GM19395 (cell line): ENCODE data around the gene IL20RB.

Source experiments
- ATAC-seq: cut with Tn5 transposase; IDR thresholded peaks from one replicate; pipeline ENCODE4 v1.9.1; 2021; ENCODE audit warnings: mild to moderate bottlenecking, moderate library complexity; ENCODE audit not compliant: unreplicated experiment

Gene IL20RB

DNA sequence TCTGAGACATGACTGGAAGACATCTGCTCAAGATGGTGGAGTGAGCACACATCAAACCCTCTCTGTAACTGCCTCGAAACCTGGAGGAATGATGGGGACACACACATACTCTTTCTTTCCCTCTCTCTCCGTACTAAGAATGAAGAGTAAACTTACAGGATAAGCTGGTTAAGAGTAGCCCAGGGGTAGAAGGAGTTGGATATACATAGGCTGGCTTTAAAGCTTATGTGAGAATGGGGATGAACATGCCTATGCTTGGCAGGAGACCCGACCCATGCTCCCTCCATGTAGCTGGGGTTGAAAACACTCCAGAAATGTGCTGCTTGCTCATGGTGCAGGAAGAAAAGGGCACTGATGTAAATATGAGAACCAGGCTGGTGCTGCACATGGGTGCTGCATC lies 68.9 kb downstream of the IL20RB start:
- ATAC-seq = no peak

DNA sequence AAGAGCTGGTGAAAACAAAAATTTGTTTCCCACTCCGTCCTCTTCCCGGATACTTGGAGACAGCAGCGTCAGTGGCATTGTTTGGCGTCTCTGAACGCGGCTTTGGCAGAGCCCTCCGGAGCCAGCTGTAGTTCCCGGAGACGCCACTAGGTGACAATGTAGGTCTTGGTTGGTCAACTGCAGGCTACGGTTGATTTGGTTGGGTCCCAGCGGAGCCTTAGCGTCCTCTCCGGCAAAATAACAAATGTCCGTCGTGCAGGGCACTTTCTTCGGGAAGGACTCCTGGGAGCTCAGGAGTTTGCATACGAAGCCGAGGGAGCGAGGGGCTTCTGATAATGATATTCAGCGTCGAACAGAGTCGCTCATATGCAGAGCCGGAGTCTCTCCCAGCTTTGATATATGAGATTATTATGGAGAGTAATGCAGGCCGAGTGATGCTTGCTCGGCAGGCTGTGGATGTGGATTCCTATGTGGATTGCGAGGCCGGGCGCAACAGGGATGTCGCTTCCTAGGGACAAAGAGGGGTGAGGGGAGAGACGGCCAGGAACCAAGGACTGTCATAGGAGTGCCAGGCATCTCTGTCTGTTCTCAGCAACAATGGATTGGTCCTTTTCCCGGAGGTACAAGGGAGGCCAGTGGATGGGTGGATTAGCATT lies 74.8 kb downstream of the IL20RB start:
- ATAC-seq = peak; percentile 96

DNA sequence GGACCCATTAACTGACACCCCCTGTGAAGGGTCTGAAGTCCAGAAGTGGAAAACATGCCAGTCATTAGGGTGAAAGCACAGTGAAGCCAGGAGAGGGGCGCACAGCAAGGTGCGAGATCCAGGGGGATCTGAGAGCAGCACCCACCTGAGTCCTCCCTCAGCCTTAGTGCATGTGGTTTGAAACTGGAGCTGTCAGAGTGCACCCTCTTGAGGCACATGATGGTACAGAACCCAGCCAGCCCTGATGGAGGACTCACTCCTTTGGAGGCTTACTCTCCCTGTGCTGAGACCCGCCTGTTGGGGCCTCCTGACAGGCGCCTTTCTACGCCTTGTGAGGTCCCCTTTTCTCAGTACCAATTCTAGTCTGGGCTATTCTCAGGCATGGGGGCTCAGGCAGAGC lies 77.8 kb downstream of the IL20RB start:
- peak; percentile 51 for ATAC-seq

DNA sequence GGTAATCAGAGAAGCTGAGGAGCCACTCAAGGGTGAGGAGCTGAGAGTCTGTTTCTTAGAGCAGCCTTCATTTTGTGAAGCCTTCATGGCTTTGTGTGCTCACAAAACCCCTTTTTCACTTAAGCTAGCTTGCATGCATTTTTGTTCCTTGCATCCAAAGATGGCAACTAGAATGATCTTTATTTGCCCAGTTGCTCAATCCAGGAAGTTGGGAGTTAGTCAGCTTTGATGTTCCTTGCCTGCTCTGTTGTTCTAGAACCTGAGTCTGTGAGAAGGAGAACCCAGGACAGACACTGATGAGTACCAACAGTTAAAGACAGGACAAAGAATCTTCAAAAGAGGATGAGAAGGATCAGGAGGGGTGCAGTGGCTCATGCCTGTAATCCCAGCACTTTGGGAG lies 81.8 kb downstream of the IL20RB start:
- ATAC-seq = no peak

DNA sequence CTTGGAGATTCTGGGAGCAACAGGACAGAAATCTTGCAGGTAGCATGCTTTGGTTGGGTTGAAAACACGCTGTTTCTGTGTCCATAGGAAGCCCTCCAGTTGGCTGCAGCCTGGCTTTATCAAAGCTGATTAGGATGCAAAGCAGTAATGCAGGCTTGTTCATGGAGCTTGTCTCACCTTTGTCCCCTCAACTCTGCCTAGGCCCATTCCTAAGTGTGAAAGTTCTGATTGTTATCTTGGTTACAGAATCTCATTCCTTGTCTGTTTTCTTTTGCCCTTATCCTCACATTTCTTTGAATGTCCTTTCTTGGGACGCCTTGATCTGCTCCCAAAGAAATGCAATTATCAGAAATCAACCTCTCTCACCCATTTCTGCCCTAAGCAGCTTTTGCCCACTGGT lies 83.5 kb downstream of the IL20RB start:
- ATAC-seq = no peak

DNA sequence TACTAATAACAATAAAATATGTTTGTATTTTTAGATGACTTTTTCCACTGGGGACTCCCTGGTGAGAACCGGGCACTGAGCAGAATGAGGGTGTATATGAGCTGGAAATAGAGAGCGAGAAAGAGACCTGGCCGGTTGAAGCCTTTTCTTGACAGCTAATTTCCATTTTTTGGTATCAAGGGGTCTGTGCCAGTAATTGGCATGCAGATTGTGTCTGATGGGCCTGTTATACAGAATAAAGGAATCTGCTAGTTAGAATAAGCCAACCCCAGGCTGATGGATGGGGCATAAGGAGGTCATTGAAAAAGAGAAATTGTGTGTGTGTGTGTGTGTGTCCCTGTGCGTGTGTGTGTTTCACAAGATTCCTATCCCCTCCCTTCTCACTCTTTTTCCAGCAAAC lies 83.9 kb downstream of the IL20RB start:
- no peak for ATAC-seq

DNA sequence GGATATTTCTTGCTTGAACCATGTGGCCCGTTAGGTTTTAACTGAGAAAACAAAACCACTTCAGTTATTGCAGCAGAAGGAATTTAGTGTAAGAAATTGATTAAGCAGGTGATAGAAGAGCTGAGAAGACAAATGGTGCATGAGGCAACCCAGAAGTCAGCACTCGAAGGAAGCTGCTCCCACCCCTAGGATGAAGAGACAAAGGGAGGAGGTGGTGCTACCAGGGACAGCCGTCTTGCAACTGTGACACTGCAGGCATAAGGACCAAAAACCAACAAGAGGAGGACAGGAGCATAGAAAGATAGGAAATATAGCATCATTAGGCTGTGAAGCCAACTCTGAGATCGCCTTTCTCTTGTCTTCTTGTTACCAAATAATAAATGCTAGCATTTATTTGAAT lies 89.0 kb downstream of the IL20RB start:
- no peak for ATAC-seq

DNA sequence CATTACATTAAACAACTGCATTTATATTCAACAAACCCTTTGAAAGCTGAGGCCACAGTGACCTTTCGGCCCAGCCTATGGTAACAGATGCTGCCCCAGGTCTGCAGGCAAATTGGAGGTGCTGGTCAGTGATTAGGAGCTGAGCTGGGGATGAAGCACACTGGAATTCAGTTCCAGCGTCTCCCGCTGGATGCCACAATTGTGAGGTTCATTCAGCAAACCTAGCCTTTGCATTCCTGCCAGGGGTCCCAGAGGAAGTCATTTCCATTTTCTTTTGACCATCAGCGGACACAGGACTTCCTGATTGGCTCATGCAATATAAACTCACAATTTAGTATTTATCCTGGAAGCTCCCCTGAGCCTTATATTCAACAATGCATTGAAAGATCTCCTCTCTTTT lies 89.5 kb downstream of the IL20RB start:
- no peak for ATAC-seq

DNA sequence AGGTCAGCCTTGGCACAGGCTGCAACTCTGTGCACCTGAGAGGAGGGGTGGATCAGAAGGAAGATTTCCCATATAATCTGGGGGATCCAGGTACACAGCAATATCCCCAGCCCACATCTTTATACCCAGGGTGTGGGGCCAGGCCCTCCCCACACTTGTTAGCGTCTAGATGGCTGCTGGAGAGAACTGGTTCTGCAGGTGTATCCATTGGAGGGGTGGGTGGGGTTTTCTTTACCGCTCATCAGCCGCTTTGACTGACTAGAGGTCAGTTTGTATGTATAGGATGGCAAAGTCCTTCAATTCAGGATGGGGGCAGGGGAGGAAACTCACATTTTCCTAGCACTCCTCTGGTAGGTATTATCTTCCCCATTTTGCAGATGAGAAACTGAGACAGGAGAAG lies 92.5 kb downstream of the IL20RB start:
- ATAC-seq = no peak

DNA sequence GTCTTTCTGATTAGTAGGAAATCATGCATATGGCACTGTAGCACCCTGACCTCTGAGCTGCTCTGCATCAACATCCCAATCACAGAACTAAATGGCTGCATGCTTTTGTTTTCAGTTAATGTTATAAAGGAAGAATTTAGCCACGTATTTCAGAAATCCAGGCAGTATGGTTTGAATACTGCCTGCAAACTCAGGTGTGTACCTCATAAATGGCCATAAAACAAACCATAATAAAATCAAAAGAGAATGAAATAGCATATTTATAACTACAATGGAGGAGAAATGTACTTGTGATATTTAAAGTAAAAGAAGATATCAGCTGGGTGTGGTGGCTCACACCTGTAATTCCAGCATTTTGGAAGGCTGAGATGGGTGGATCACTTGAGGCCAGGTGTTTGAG lies 94.5 kb downstream of the IL20RB start:
- ATAC-seq = no peak
